ENCODE data around the gene SMAD9.

SMAD9 gene

GRCh38 chr13:36814465-36814864, 105.6 kb downstream of the SMAD9 start:
- no peak for DNase-seq

DNA sequence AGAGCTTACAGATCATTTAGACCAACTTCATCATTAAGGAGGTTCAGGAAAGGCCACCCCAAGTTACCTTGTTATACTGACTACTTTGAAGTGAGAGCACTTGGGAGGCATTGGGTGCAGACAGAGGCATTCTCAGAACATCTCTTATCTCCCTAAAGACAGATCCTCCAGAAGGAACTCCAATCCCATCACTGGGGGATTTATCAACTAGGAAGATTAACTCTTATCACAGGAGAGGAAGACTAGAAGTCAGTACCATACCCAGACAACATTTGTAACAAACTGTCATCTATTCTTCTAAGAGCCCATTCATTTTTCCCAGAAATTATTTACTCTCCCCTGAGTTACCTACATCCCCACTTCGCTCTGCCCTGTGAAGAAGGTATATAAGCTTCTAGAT, 106.8 kb downstream of the SMAD9 start:
- no peak for DNase-seq

DNA sequence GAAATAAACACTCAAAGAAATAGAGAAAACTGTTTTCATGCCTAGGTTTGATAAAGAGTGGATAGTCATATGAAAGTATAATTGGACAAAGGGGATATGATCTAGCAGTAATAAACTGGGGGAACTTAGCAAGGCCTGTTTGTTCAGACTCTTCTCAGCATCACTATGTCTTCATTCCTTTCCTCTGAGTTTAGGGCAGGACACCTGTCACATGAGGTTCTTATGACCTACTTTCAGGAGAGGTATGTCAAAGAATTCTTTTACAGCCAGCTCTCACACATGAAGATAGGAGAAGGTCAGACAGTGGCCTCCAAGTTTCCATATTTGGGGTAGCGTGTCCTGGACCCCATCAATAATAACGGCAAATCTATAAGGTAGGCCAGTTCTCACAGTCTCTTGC, 112.4 kb downstream of the SMAD9 start:
- no peak for DNase-seq

DNA sequence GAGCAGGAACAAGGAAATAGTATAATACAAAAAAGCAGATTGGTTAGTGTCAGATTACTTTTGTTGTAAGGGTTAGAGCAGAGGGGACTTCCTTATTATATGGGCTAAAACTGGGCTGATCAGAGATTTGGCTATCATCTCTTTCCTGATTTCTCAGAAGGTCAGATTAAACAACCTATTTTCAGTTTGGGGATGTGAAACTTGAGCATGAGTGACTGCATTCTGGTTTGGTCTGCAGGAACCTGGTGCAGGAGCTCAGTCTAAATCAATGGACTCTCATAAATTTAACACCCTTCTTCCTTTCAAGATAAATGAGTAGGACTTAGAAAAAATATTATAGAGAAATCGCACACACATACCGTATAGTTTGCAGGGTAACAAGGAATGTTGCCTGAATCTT, 113.9 kb downstream of the SMAD9 start:
- DNase-seq: no peak

DNA sequence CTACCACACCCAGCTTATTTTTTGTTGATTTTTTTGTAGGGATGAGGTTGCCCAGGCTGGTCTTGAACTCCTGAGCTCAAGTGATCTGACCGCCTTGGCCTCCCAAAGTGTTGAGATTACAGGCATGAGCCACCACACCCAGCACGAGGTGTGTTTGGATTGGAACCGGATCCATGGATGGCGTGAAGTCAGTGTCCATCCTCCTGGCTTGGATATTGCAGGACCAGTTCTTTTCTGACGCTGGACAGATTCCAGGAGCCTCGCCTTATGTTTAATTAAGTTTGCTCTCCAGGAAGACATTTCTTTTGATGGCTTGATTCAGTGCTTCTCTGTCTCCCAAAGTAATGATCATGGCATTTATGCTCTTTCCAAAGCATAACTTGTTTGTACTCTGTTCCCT, 115.5 kb downstream of the SMAD9 start:
- DNase-seq: no peak

DNA sequence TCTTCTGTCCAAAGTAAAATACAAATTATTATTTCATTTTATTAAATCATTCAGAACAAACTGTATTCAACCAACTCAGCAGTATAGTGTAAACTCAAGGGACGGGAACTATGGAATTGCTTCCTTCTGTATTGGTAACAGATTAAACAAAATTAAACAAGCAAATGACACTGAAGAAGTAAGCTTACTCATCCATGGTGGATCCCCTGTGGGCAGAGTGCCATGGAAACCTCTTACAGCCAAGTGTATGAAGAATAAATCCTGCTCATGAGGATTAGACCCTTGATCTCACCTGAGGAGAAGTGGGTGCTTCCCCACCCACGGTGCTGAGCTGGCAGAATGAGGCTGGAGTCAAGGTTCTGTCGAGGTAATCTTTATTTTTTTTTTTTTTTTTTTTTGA, 119.0 kb downstream of the SMAD9 start:
- DNase-seq: no peak

DNA sequence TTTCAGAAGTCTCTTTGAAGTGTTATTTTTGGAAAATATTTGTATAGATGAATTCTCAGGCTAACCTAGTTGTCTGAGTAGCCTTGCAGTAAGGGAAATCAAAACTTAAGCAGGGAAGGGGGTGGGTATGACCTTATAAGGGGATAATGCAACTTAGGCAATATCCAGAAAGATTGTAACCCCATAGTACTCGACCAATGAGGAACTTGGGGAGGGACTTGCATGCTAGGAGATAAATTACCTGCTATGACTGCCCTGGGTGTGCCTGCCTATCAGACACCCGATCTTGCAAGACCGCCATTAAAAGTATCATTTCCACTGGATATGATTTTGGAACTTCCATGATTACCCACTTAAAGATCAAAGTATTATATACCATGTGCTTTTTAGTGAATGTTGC, 124.0 kb downstream of the SMAD9 start:
- no peak for DNase-seq

DNA sequence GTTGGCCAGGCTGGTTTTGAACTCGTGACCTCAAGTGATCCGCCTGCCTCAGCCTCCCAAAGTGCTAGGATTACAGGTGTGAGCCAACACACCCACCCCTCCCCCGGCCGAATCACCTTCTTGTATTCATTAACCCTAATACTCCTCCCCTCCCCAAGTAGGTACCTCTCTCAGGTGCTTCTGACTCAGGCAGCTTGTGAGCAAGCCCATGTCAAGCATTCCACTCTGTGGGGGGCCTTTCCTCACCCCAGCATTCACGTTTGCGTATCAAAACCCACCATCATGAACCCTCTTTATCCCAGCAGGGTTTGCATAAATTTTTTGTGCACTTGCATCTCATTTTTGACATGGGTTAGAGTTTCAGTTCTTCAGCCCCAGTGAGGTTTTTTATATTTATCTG, 124.6 kb downstream of the SMAD9 start:
- no peak for DNase-seq
